HCT116 (cell line): ENCODE measurements around the gene TMEM109. TPM values are rescaled to one million over a fixed set of nuclear protein-coding genes. Genes with fewer than 3 reads are reported as not detected.

Source experiments
- ATAC-seq: fragments of 200-7000 bp; cut with Tn5 transposase; 2 replicates; pipeline ENCODE4 v1.9.1; 2020; ENCODE audit warnings: mild to moderate bottlenecking, moderate library complexity
- BruUV-seq: library from RNA; stranded (reverse); fragments of 400-500 nt; replicated peaks from 2 replicates; lab custom pipeline; 2021; lab: Mats Ljungman, UMichigan
- CTCF ChIA-PET: fragments of 300-600 bp; sonication (Branson Sonifier 250); formaldehyde crosslinking; loops from one replicate; lab custom pipeline; 2021; ENCODE audit warnings: antibody characterized with exemption; lab: Charles Lee
- POLR2A ChIA-PET: fragments of 300-600, 350-600 bp; sonication (Branson Sonifier 250); formaldehyde crosslinking; loops from one replicate; lab custom pipeline; 2021; ENCODE audit warnings: antibody characterized with exemption; lab: Charles Lee
- RAD21 ChIA-PET, 2 experiments: fragments of 300-600 bp; sonication (Branson Sonifier 250); formaldehyde crosslinking; loops; one replicate each; lab custom pipeline; 2023; ENCODE audit warnings: low total read pairs in 2 of 2; ENCODE audit not compliant: uncharacterized antibody in 2 of 2, unreplicated experiment in 2 of 2, low non-redundant PET in 1 of 2; lab: Charles Lee
- DNase-seq: peaks from one replicate; pipeline ENCODE4 v3.0.0-alpha.2; 2010; ENCODE audit warnings: low read depth, low spot score
- H2AFZ ChIP-seq: fragments of 200-600 bp; shearing (Covaris generic), sonication (generic); 2 replicates; pipeline ENCODE4 v1.6.1; 2017; ENCODE audit warnings: low read depth, mixed run types, mixed read lengths, antibody characterized with exemption, low read length; ENCODE audit not compliant: poor library complexity, severe bottlenecking
- H3K27ac ChIP-seq: 2 replicates; pipeline ENCODE4 v1.5.1; 2012; ENCODE audit warnings: low read depth, low read length
- H3K27me3 ChIP-seq: fragments of 200-600 bp; sonication (generic); 2 replicates; pipeline ENCODE4 v1.6.1; 2016; ENCODE audit warnings: mixed run types, low read length, mixed read lengths; ENCODE audit not compliant: insufficient read depth
- H3K36me3 ChIP-seq, 2 experiments: fragments of 200-500 bp in 1 of 2; fragments of 200-600 bp in 1 of 2; sonication (Bioruptor generic) in 1 of 2; sonication (generic) in 1 of 2; 2 replicates each; pipeline versions ENCODE4 v1.5.1 to v1.6.1; 2014 to 2016; ENCODE audit warnings: low read length in 2 of 2, inconsistent platforms in 1 of 2, mixed read lengths in 1 of 2, mixed run types in 1 of 2; ENCODE audit not compliant: insufficient read depth in 2 of 2, control insufficient read depth in 1 of 2
- H3K4me1 ChIP-seq, 2 experiments: fragments of 200-600 bp in 1 of 2; sonication (generic) in 1 of 2; 2 replicates each; pipeline versions ENCODE4 v1.5.1 to v1.6.1; 2012 to 2017; ENCODE audit warnings: low read length in 2 of 2, inconsistent platforms in 1 of 2, mild to moderate bottlenecking in 1 of 2, mixed read lengths in 1 of 2, mixed run types in 1 of 2, moderate library complexity in 1 of 2; ENCODE audit not compliant: insufficient read depth in 2 of 2, control insufficient read depth in 1 of 2
- H3K4me2 ChIP-seq: fragments of 200-600 bp; sonication (generic); 2 replicates; pipeline ENCODE4 v1.6.1; 2017; ENCODE audit warnings: mixed run types, low read length, mixed read lengths
- H3K4me3 ChIP-seq, 2 experiments: fragments of 200-600 bp in 1 of 2; sonication (generic) in 1 of 2; replicated peaks in 1 of 2; 2 replicates each; pipeline ENCODE4 v1.5.1; 2011 to 2016; ENCODE audit warnings: low read length in 2 of 2, control low read depth in 1 of 2, low read depth in 1 of 2, mild to moderate bottlenecking in 1 of 2, mixed read lengths in 1 of 2, mixed run types in 1 of 2
- H3K79me2 ChIP-seq: fragments of 200-600 bp; sonication (generic); 2 replicates; pipeline ENCODE4 v1.6.1; 2017; ENCODE audit warnings: mild to moderate bottlenecking, mixed run types, low read length, moderate library complexity, mixed read lengths; ENCODE audit not compliant: insufficient read depth
- H3K9ac ChIP-seq: fragments of 200-600 bp; sonication (generic); 2 replicates; pipeline ENCODE4 v1.6.1; 2016; ENCODE audit warnings: low read length, mixed read lengths
- H3K9me2 ChIP-seq: fragments of 200-600 bp; sonication (generic), shearing (Covaris generic); 2 replicates; pipeline ENCODE4 v1.6.1; 2017; ENCODE audit warnings: mixed run types, mild to moderate bottlenecking, moderate library complexity; ENCODE audit not compliant: insufficient read depth
- H3K9me3 ChIP-seq, 2 experiments: fragments of 200-500 bp in 1 of 2; fragments of 200-600 bp in 1 of 2; sonication (Bioruptor generic) in 1 of 2; sonication (generic) in 1 of 2; 2 replicates each; pipeline ENCODE4 v1.6.1; 2014 to 2017; ENCODE audit warnings: low read length in 2 of 2, mixed read lengths in 2 of 2, inconsistent platforms in 1 of 2, low read depth in 1 of 2, mild to moderate bottlenecking in 1 of 2, mixed run types in 1 of 2, moderate library complexity in 1 of 2; ENCODE audit not compliant: control insufficient read depth in 1 of 2, insufficient read depth in 1 of 2
- H4K20me1 ChIP-seq: fragments of 200-600 bp; sonication (generic), shearing (Covaris generic); 2 replicates; pipeline ENCODE4 v1.6.1; 2017; ENCODE audit warnings: mixed run types, mild to moderate bottlenecking, moderate library complexity; ENCODE audit not compliant: insufficient read depth
- CBX3 ChIP-seq: IDR thresholded peaks from 2 replicates; pipeline ENCODE4 v1.6.1; 2012; ENCODE audit warnings: low read depth
- ELF1 ChIP-seq: IDR thresholded peaks from 2 replicates; pipeline ENCODE4 v1.6.1; 2012; ENCODE audit warnings: low read depth, borderline replicate concordance
- EZH2 ChIP-seq: fragments of 200-600 bp; sonication (generic); IDR thresholded peaks from 2 replicates; pipeline ENCODE4 v1.6.1; 2017; ENCODE audit warnings: antibody characterized with exemption, mixed run types
- EZH2phosphoT487 ChIP-seq: fragments of 200-600 bp; IDR thresholded peaks from 2 replicates; pipeline ENCODE4 v1.6.1; 2018; ENCODE audit warnings: antibody characterized with exemption, borderline replicate concordance
- JUND ChIP-seq: IDR thresholded peaks from 2 replicates; pipeline ENCODE4 v1.6.1; 2012
- MAX ChIP-seq: IDR thresholded peaks from 2 replicates; pipeline ENCODE4 v1.6.1; 2012
- POLR2AphosphoS5 ChIP-seq: IDR thresholded peaks from 2 replicates; pipeline ENCODE4 v1.6.1; 2011; ENCODE audit warnings: mild to moderate bottlenecking, low read depth, low read length, moderate library complexity
- REST ChIP-seq: IDR thresholded peaks from 2 replicates; pipeline ENCODE4 v1.6.1; 2012; ENCODE audit warnings: low read depth
- SIN3A ChIP-seq: IDR thresholded peaks from 2 replicates; pipeline ENCODE4 v1.6.1; 2012; ENCODE audit warnings: low read depth
- SP1 ChIP-seq: IDR thresholded peaks from 2 replicates; pipeline ENCODE4 v1.6.1; 2012; ENCODE audit warnings: low read depth
- SRF ChIP-seq: IDR thresholded peaks from 2 replicates; pipeline ENCODE4 v1.6.1; 2012; ENCODE audit warnings: low read depth
- TCF7L2 ChIP-seq: IDR thresholded peaks from 2 replicates; pipeline ENCODE4 v1.7.0; 2011; ENCODE audit warnings: borderline replicate concordance, inconsistent platforms; ENCODE audit not compliant: insufficient read depth, insufficient read length; ENCODE audit errors: extremely low read depth
- YY1 ChIP-seq: IDR thresholded peaks from 2 replicates; pipeline ENCODE4 v1.6.1; 2011; ENCODE audit warnings: low read length, low read depth, moderate library complexity, mild to moderate bottlenecking; ENCODE audit not compliant: insufficient replicate concordance; ENCODE audit errors: extremely low read depth
- ZBTB33 ChIP-seq: IDR thresholded peaks from 2 replicates; pipeline ENCODE4 v1.6.1; 2011; ENCODE audit warnings: mild to moderate bottlenecking, low read length, moderate library complexity; ENCODE audit not compliant: insufficient replicate concordance; ENCODE audit errors: extremely low read depth
- ZFX ChIP-seq: fragments of 450-650 bp; IDR thresholded peaks from 2 replicates; pipeline ENCODE4 v1.6.1; 2017
- ZNF274 ChIP-seq: fragments of 200-500 bp; sonication (Bioruptor generic); IDR thresholded peaks from 2 replicates; pipeline ENCODE4 v1.6.1; 2014; ENCODE audit warnings: mild to moderate bottlenecking, low read depth, low read length, inconsistent platforms
- intact Hi-C: fragments of 100-400 bp; cut with micrococcal nuclease; formaldehyde crosslinking; loops from 2 replicates; pipeline ENCODE4 v1.10.0; 2022
- total RNA-seq: library from RNA; stranded (reverse); gene quantifications from one replicate; pipeline ENCODE4 v1.2.1, GENCODE V29; 2021; ENCODE audit not compliant: unreplicated experiment
- TF ChIP-seq, protein P1 (sequence below): IDR thresholded peaks from 2 replicates; pipeline ENCODE4 v1.6.1; 2012

The TMEM109 gene
- total RNA-seq, 1 experiment from 2014 or later, result 44.4 TPM

GRCh38 chr11:60971520-60971919, 57.6 kb downstream of the TMEM109 start, which contains the start of gene CD6:
Gene CD6, plus strand, starts transcription at chr11:60971680. Its CDS starts 186 bp downstream, at chr11:60971866.
- no peak for DNase-seq
- Histone ChIP-seq H3K9ac (no peak within 1 kb of the TSS), H3K4me3 (no peak within 1 kb of the TSS), H3K27me3 (no peaks in the 10 kb centered on the region), H3K36me3 (no peaks in the 10 kb centered on the region), H3K4me1 (no peaks in the 10 kb centered on the region), H2AFZ (no peak within 1 kb of the TSS), H3K9me3 (no peaks in the 10 kb centered on the region; a peak in 2 of 4 replicates), H4K20me1 (no peaks in the 10 kb centered on the region), H3K79me2 (no peaks in the 10 kb centered on the region), H3K9me2 (no peaks in the 10 kb centered on the region), H3K4me2 (no peak within 1 kb of the TSS), H3K27ac (no peak within 1 kb of the TSS)
- RAD21 ChIA-PET, result no interaction called here
- TF ChIP-seq ZFX, result no peak
- TF ChIP-seq SIN3A, result no peak
- no peak for TF ChIP-seq SP1
- TF ChIP-seq ELF1, result no peak
- TF ChIP-seq ZBTB33, result no peak
- TF ChIP-seq, protein P1, sequence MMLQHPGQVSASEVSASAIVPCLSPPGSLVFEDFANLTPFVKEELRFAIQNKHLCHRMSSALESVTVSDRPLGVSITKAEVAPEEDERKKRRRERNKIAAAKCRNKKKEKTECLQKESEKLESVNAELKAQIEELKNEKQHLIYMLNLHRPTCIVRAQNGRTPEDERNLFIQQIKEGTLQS, result no peak
- no peak for TF ChIP-seq ZNF274
- TF ChIP-seq REST, result no peak
- no peak for TF ChIP-seq JUND
- no peak for TF ChIP-seq SRF
- no peak for TF ChIP-seq POLR2AphosphoS5
- no peak for TF ChIP-seq TCF7L2
- TF ChIP-seq YY1, result no peak
- no peak for TF ChIP-seq MAX
- no peak for TF ChIP-seq EZH2
- no peak for TF ChIP-seq EZH2phosphoT487
- no peak for TF ChIP-seq CBX3
- POLR2A ChIA-PET, result no interaction called here
- intact Hi-C loops, result loop anchor here (2.0 kb wide), 1 partner anchor 215 kb away; no protein-coding TSS in a partner anchor
- no peak for ATAC-seq
- CTCF ChIA-PET, result interaction anchor here (2.5 kb wide), 1 partner anchor 215 kb away, joined by 11 read pairs; no protein-coding TSS in a partner anchor
- BruUV-seq, result no TSS peak
